SK-N-SH (cell line): Measurements from ENCODE around the gene SFSWAP. TPM values are rescaled to one million over a fixed set of nuclear protein-coding genes. Genes with fewer than 3 reads are reported as not detected.

Source experiments
- CTCF ChIA-PET: fragments of 300-600, 350-600 bp; formaldehyde crosslinking; extraction: SDS; loops from one replicate; lab custom pipeline; 2021; lab: Yijun Ruan, JAX
- POLR2A ChIA-PET: fragments of 350-600 bp; sonication (Branson Sonifier 250); formaldehyde crosslinking; extraction: SDS; loops from one replicate; lab custom pipeline; 2020; ENCODE audit warnings: antibody characterized with exemption, inconsistent platforms; lab: Yijun Ruan, JAX
- DNase-seq: peaks from one replicate; pipeline ENCODE4 v3.0.0; 2012
- H2AFZ ChIP-seq: fragments of 200-600 bp; sonication (generic); 2 replicates; pipeline ENCODE4 v1.8.1; 2016; ENCODE audit warnings: antibody characterized with exemption, mild to moderate bottlenecking, low read depth
- H3F3A ChIP-seq: fragments of 200-600 bp; sonication (generic); replicated peaks from 2 replicates; pipeline ENCODE3; 2016; ENCODE audit warnings: antibody characterized with exemption, mild to moderate bottlenecking; ENCODE audit not compliant: insufficient read depth
- H3K27ac ChIP-seq, 2 experiments: fragments of 200-500 bp in 1 of 2; fragments of 200-600 bp in 1 of 2; sonication (Bioruptor generic) in 1 of 2; sonication (generic), shearing (Covaris generic) in 1 of 2; 2 replicates each; pipeline versions ENCODE4 v1.5.1 to v1.6.1; 2014 to 2016; ENCODE audit warnings: low read depth in 2 of 2, inconsistent platforms in 1 of 2, low read length in 1 of 2, mild to moderate bottlenecking in 1 of 2, mixed read lengths in 1 of 2
- H3K27me3 ChIP-seq: fragments of 200-600 bp; sonication (generic), shearing (Covaris generic); 2 replicates; pipeline ENCODE4 v1.6.1; 2016; ENCODE audit warnings: mixed run types; ENCODE audit not compliant: insufficient read depth
- H3K36me3 ChIP-seq, 2 experiments: fragments of 200-500 bp in 1 of 2; fragments of 200-600 bp in 1 of 2; sonication (Bioruptor generic) in 1 of 2; sonication (generic) in 1 of 2; replicated peaks in 1 of 2; 2 replicates each; pipeline versions ENCODE3 to v1.5.1; 2014 to 2016; ENCODE audit warnings: low read length in 1 of 2, mild to moderate bottlenecking in 1 of 2; ENCODE audit not compliant: insufficient read depth in 2 of 2, control insufficient read depth in 1 of 2
- H3K4me1 ChIP-seq, 2 experiments: fragments of 200-500 bp in 1 of 2; fragments of 200-600 bp in 1 of 2; sonication (Bioruptor generic) in 1 of 2; sonication (generic), shearing (Covaris generic) in 1 of 2; 2 replicates each; pipeline versions ENCODE4 v1.5.1 to v1.6.1; 2014 to 2016; ENCODE audit warnings: low read depth in 1 of 2, low read length in 1 of 2, mixed run types in 1 of 2; ENCODE audit not compliant: insufficient read depth in 2 of 2, control insufficient read depth in 1 of 2
- H3K4me2 ChIP-seq: fragments of 200-600 bp; sonication (generic), shearing (Covaris generic); 2 replicates; pipeline ENCODE4 v1.6.1; 2017; ENCODE audit warnings: mixed run types
- H3K4me3 ChIP-seq, 2 experiments: fragments of 200-500 bp in 1 of 2; fragments of 200-600 bp in 1 of 2; sonication (Bioruptor generic) in 1 of 2; sonication (generic), shearing (Covaris generic) in 1 of 2; 2 replicates each; pipeline versions ENCODE4 v1.5.1 to v1.8.1; 2014 to 2016; ENCODE audit warnings: low read depth in 2 of 2, inconsistent platforms in 1 of 2, low read length in 1 of 2, mild to moderate bottlenecking in 1 of 2, mixed read lengths in 1 of 2, moderate library complexity in 1 of 2
- H3K79me2 ChIP-seq: fragments of 200-600 bp; sonication (generic); 2 replicates; pipeline ENCODE4 v1.8.1; 2017; ENCODE audit warnings: mild to moderate bottlenecking; ENCODE audit not compliant: insufficient read depth
- H3K9ac ChIP-seq: fragments of 200-600 bp; sonication (generic); 2 replicates; pipeline ENCODE4 v1.6.1; 2017; ENCODE audit warnings: mixed run types
- H3K9me2 ChIP-seq: fragments of 200-600 bp; sonication (generic); 2 replicates; pipeline ENCODE4 v1.6.1; 2017; ENCODE audit warnings: mixed run types
- H3K9me3 ChIP-seq: fragments of 200-600 bp; sonication (generic); 2 replicates; pipeline ENCODE4 v1.6.1; 2017; ENCODE audit warnings: mixed run types, mild to moderate bottlenecking, moderate library complexity
- H4K20me1 ChIP-seq: fragments of 200-600 bp; sonication (generic); 2 replicates; pipeline ENCODE4 v1.6.1; 2017; ENCODE audit warnings: mild to moderate bottlenecking, mixed run types; ENCODE audit not compliant: insufficient read depth
- FOSL2 ChIP-seq: IDR thresholded peaks from 2 replicates; pipeline ENCODE4 v1.4.0; 2012; ENCODE audit warnings: low read depth, mild to moderate bottlenecking, moderate library complexity, borderline replicate concordance
- FOXM1 ChIP-seq: IDR thresholded peaks from 2 replicates; pipeline ENCODE4 v1.4.0; 2012; ENCODE audit warnings: low read depth, mild to moderate bottlenecking
- MXI1 ChIP-seq: IDR thresholded peaks from 2 replicates; pipeline ENCODE4 v1.6.1; 2012; ENCODE audit warnings: mild to moderate bottlenecking, low read depth, low read length, improper control_type of control experiment
- NRF1 ChIP-seq: IDR thresholded peaks from 2 replicates; pipeline ENCODE4 v1.6.1; 2012; ENCODE audit warnings: low read depth, mild to moderate bottlenecking, low read length
- RAD21 ChIP-seq: IDR thresholded peaks from 2 replicates; pipeline ENCODE4 v1.6.1; 2012; ENCODE audit warnings: mild to moderate bottlenecking, low read length
- RCOR1 ChIP-seq: fragments of 150-350 bp; IDR thresholded peaks from 2 replicates; pipeline ENCODE4 v1.6.1; 2017; ENCODE audit warnings: antibody characterized with exemption, low read length
- RFX5 ChIP-seq: IDR thresholded peaks from 2 replicates; pipeline ENCODE4 v1.6.1; 2012; ENCODE audit warnings: mild to moderate bottlenecking, improper control_type of control experiment, low read length
- SIN3A ChIP-seq: IDR thresholded peaks from 2 replicates; pipeline ENCODE4 v1.6.1; 2012; ENCODE audit warnings: low read depth, mild to moderate bottlenecking, low read length, moderate library complexity, borderline replicate concordance
- TEAD4 ChIP-seq: IDR thresholded peaks from 2 replicates; pipeline ENCODE4 v1.4.0; 2012; ENCODE audit warnings: mild to moderate bottlenecking, borderline replicate concordance; ENCODE audit not compliant: insufficient read depth
- WGBS: methylation state at CpG from one replicate; pipeline ENCODE4 v1.1.6; 2017; ENCODE audit warnings: low lambda C conversion rate; 5-methylcytosine and 5-hydroxymethylcytosine counted together
- polyA plus RNA-seq, 3 experiments: library from polyadenylated mRNA; depleted of rRNA; stranded (reverse); fragments of >200 nt; gene quantifications; 2 replicates each; pipeline ENCODE4 v1.2.3, GENCODE V29; 2012
- TF ChIP-seq, protein P1 (sequence below): IDR thresholded peaks from 2 replicates; pipeline ENCODE4 v1.4.0; 2012; ENCODE audit warnings: low read depth
- TF ChIP-seq, protein P2 (sequence below): fragments of 150-350 bp; IDR thresholded peaks from 2 replicates; pipeline ENCODE4 v1.6.1; 2017; ENCODE audit warnings: antibody characterized with exemption, low read length, low read depth, borderline replicate concordance
- TF ChIP-seq, protein P3 (sequence below): IDR thresholded peaks from 2 replicates; pipeline ENCODE4 v1.4.0; 2012; ENCODE audit warnings: low read depth, borderline replicate concordance
- TF ChIP-seq, protein P4 (sequence below): IDR thresholded peaks from 2 replicates; pipeline ENCODE4 v1.4.0; 2012; ENCODE audit warnings: low read depth, borderline replicate concordance

The SFSWAP gene
- polyA plus RNA-seq, 1 of the 3 experiments (the other 2 are of a cell fraction) = 27.9 TPM

DNA sequence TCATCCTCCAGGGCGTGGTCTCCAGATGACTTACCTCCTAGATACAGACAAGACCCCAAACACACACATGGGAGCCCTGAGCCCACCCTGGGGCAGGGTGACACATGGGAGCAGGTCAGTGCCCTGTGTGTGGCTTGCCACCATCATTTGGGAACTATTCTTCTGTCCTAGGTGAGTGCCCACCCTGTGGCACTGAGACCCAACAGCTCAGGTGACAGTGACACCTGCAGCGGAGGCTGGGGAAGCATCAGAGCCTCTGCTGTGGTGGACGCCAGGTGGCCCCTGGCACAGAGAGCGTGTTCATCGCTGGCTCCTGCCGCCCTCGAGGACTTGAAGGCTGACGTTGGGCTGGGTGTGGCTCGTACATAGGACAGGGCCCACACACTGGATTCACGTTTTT lies 23.0 kb downstream of the SFSWAP start:
- H3K4me3 ChIP-seq = no peak overlapping the region
- ChIA-PET CTCF (no interaction called here), POLR2A (no interaction called here)
- no peak overlapping the region for H3K9ac ChIP-seq
- 97% methylated on average over 10 of the region's 10 CpGs for WGBS
- peaks cover 34 to 83% of the 10 kb centered on the region in 2 experiments for H3K36me3 ChIP-seq
- no peaks in the 10 kb centered on the region for H3K27me3 ChIP-seq
- no peaks in the 10 kb centered on the region for H3K9me2 ChIP-seq
- H3K9me3 ChIP-seq = no peaks in the 10 kb centered on the region
- H2AFZ ChIP-seq = no peak overlapping the region
- H3F3A ChIP-seq = peaks cover 17% of the 10 kb centered on the region
- TF ChIP-seq FOXM1 (no peak), SIN3A (no peak), TEAD4 (no peak), NRF1 (no peak), RFX5 (no peak), MXI1 (no peak), FOSL2 (no peak)
- TF ChIP-seq, protein P1, sequence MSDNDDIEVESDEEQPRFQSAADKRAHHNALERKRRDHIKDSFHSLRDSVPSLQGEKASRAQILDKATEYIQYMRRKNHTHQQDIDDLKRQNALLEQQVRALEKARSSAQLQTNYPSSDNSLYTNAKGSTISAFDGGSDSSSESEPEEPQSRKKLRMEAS = no peak
- TF ChIP-seq, protein P2, sequence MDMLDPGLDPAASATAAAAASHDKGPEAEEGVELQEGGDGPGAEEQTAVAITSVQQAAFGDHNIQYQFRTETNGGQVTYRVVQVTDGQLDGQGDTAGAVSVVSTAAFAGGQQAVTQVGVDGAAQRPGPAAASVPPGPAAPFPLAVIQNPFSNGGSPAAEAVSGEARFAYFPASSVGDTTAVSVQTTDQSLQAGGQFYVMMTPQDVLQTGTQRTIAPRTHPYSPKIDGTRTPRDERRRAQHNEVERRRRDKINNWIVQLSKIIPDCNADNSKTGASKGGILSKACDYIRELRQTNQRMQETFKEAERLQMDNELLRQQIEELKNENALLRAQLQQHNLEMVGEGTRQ = no peak
- TF ChIP-seq, protein P3, sequence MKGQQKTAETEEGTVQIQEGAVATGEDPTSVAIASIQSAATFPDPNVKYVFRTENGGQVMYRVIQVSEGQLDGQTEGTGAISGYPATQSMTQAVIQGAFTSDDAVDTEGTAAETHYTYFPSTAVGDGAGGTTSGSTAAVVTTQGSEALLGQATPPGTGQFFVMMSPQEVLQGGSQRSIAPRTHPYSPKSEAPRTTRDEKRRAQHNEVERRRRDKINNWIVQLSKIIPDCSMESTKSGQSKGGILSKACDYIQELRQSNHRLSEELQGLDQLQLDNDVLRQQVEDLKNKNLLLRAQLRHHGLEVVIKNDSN = no peak
- TF ChIP-seq, all 33 proteins: peak for 0
- 0 out of 4 replicates have a peak, but pooled peaks cover 0 to 7% of the 10 kb centered on the region in 2 experiments for H3K4me1 ChIP-seq
- no peaks in the 10 kb centered on the region for H3K79me2 ChIP-seq
- DNase-seq = no peak
- H3K4me2 ChIP-seq = no peak overlapping the region
- no peak overlapping the region for H3K27ac ChIP-seq
- no peaks in the 10 kb centered on the region for H4K20me1 ChIP-seq

DNA sequence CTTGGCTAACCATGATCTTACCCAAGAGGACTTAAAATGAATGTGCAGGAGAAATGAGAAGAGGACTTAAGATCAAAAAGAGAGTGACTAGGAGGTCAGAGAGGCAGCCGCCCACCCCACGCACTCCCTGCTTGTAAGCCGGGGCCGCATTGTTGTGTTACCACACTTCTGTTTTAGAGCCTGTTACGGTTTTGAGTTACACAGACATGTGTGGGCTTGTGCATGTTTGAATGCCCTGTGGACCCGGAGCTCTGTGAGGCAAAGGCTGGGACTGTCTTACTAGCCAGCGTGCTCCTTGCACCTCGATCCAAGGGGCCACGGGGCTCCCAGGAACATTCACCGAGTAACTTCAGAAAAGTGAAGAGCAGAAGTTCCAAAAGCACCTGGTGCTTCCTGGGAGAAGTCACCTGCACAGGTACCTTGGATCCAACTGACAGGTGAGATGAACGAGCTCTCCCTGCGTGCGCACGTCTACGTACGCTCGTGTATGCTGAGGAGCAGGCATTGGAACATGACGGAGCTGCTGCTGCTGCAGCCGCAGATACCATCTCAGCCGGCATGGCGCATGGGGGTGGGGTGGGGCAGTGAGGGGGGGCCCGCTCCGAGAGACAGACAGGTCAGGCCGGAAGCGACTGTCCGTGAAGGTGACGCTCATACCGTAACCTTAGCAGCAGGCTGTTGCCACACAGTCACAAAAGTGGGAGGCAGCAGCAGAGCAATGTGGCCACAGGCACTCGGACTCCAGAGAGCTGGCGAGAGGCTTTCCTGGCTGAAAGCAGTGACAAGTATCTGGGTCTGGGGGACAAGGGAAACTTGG lies 23.7 kb downstream of the SFSWAP start:
- no peaks in the 10 kb centered on the region for H3K27me3 ChIP-seq

More for the DNA sequence above, 23.7 kb downstream of the SFSWAP start:
- no peak for TF ChIP-seq RAD21
- TF ChIP-seq RCOR1 = no peak
- TF ChIP-seq, protein P3 = no peak
- no peak for TF ChIP-seq NRF1
- TF ChIP-seq, protein P4, sequence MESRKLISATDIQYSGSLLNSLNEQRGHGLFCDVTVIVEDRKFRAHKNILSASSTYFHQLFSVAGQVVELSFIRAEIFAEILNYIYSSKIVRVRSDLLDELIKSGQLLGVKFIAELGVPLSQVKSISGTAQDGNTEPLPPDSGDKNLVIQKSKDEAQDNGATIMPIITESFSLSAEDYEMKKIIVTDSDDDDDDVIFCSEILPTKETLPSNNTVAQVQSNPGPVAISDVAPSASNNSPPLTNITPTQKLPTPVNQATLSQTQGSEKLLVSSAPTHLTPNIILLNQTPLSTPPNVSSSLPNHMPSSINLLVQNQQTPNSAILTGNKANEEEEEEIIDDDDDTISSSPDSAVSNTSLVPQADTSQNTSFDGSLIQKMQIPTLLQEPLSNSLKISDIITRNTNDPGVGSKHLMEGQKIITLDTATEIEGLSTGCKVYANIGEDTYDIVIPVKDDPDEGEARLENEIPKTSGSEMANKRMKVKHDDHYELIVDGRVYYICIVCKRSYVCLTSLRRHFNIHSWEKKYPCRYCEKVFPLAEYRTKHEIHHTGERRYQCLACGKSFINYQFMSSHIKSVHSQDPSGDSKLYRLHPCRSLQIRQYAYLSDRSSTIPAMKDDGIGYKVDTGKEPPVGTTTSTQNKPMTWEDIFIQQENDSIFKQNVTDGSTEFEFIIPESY = no peak
- DNase-seq = no peak
- Histone ChIP-seq H3K9me3 (no peaks in the 10 kb centered on the region), H3F3A (peaks cover 17% of the 10 kb centered on the region), H3K9me2 (no peaks in the 10 kb centered on the region), H4K20me1 (no peaks in the 10 kb centered on the region), H3K36me3 (peaks cover 31 to 77% of the 10 kb centered on the region in 2 experiments), H3K4me1 (0 out of 4 replicates have a peak, but pooled peaks cover 0 to 7% of the 10 kb centered on the region in 2 experiments), H3K27ac (no peak overlapping the region), H3K79me2 (no peaks in the 10 kb centered on the region), H3K9ac (no peak overlapping the region), H3K4me3 (no peak overlapping the region), H3K4me2 (no peak overlapping the region), H2AFZ (no peak overlapping the region)
- WGBS = 97% methylated on average over 27 of the region's 30 CpGs
- ChIA-PET POLR2A (no interaction called here), CTCF (no interaction called here)
